ENCODE results near the gene GALNTL6. TPM values are rescaled to one million over a fixed set of nuclear protein-coding genes. Genes with fewer than 3 reads are reported as not detected.

GALNTL6 gene
- total RNA-seq (2021), result 0.22 TPM in 1 of 2 replicates, not detected in the other
- long read RNA-seq, partial matches to known transcripts, result 0 of 6 reads
- long read RNA-seq, other reads (novel, unspliced or antisense), result 5 of 6 reads

GRCh38 chr4:171812665-171813525 lies at the start of gene GALNTL6:
Gene GALNTL6, plus strand, starts transcription at chr4:171813404.
- no peak within 1 kb of the TSS for H3K27ac ChIP-seq (ENCODE audit: insufficient read length, low read depth, low read length)
- H3K4me1 Mint-ChIP-seq, result peaks cover 16 to 18% of the 10 kb centered on the region in 2 experiments

More at GRCh38 chr4:171812665-171813525, at the start of gene GALNTL6:
- Mint-ChIP-seq H3K9me3 (no peaks in the 10 kb centered on the region; a peak in 1 of 5 replicates), H3K4me3 (peak within 1 kb of the TSS; percentile 79 to 90), H3K36me3 (ENCODE audit: insufficient read depth in 1 of 3, low read depth in 3 of 3) (no peaks in the 10 kb centered on the region; a peak in 2 of 7 replicates), H3K27ac (no peak within 1 kb of the TSS), H3K27me3 (ENCODE audit: low read depth) (peaks cover 59% of the 10 kb centered on the region)
- no peak within 1 kb of the TSS for H3K56ac ChIP-seq (ENCODE audit: insufficient read length, low read depth, low read length)
- H3K4ac ChIP-seq (ENCODE audit: low read depth, low read length), result no peak within 1 kb of the TSS
- no peaks in the 10 kb centered on the region for H3K79me2 ChIP-seq (ENCODE audit: insufficient read depth, low read length)
- peak; percentile 40 for DNase-seq
- H3K27me3 ChIP-seq (ENCODE audit: insufficient read depth, low read length), result peaks cover 30% of the 10 kb centered on the region; the same call in 1 of the 2 replicates
- H4K91ac ChIP-seq (ENCODE audit: insufficient read length, low read depth, low read length), result no peak within 1 kb of the TSS
- H4K8ac ChIP-seq (replicated peaks; ENCODE audit: insufficient read length, low read depth, low read length), result no peak within 1 kb of the TSS
- H2AK5ac ChIP-seq (ENCODE audit: insufficient read length, low read length), result no peak within 1 kb of the TSS
- peaks cover 14% of the 10 kb centered on the region for H3K23me2 ChIP-seq (ENCODE audit: insufficient read length, low read depth, low read length, poor library complexity, severe bottlenecking)
- no peak within 1 kb of the TSS for H2BK20ac ChIP-seq (ENCODE audit: low read depth, low read length, poor library complexity, severe bottlenecking)
- no peaks in the 10 kb centered on the region for H3K9me3 ChIP-seq (ENCODE audit: control insufficient read depth, low read depth, low read length)
- H3K4me1 ChIP-seq (ENCODE audit: insufficient read depth, low read length), result no peaks in the 10 kb centered on the region
- no peak within 1 kb of the TSS for H2BK12ac ChIP-seq (ENCODE audit: insufficient read length, low read depth, low read length)
- no peak within 1 kb of the TSS for H2BK5ac ChIP-seq (ENCODE audit: insufficient read length, low read length)
- no peak within 1 kb of the TSS for H2BK15ac ChIP-seq (ENCODE audit: low read depth, low read length)
- peak within 1 kb of the TSS; percentile 96 for H3K4me2 ChIP-seq (ENCODE audit: insufficient read depth, insufficient read length, low read length)
- TF ChIP-seq CTCF (conservative IDR thresholded peaks at IDR 0.05), result no peak
- H2BK120ac ChIP-seq (ENCODE audit: low read depth, low read length, poor library complexity, severe bottlenecking), result no peak within 1 kb of the TSS
- no peaks in the 10 kb centered on the region for H4K20me1 ChIP-seq (ENCODE audit: control insufficient read depth, insufficient read depth, insufficient read length)
- H2AFZ ChIP-seq (ENCODE audit: low read length), result peak within 1 kb of the TSS; percentile 9
- no peak within 1 kb of the TSS for H3T11ph ChIP-seq (ENCODE audit: low read length)
- H3K79me1 ChIP-seq (ENCODE audit: insufficient read depth, low read depth, low read length, poor library complexity, severe bottlenecking), result no peaks in the 10 kb centered on the region
- no peak within 1 kb of the TSS for H4K5ac ChIP-seq (ENCODE audit: insufficient read length, low read depth, low read length)
- no peak within 1 kb of the TSS for H3K23ac ChIP-seq (ENCODE audit: insufficient read length, low read depth, low read length)
- peak within 1 kb of the TSS; percentile 55 for H3K9ac ChIP-seq (ENCODE audit: extremely low read depth, insufficient read length, low read length)
- WGBS (ENCODE audit: extremely low coverage, insufficient read length, low lambda C conversion rate), result no CpG with 5 or more reads among the region's 83 CpGs
- no peak within 1 kb of the TSS for H3K18ac ChIP-seq (ENCODE audit: insufficient read length, low read depth, low read length)
- no peak within 1 kb of the TSS; the same call in 1 of the 2 replicates for H3K14ac ChIP-seq (ENCODE audit: insufficient read depth, low read length)
